Neural cell (in vitro differentiated cells): ENCODE measurements around the gene MCTP2.

Experiments
- EP300 ChIP-seq: fragments of 450-650 bp; conservative IDR thresholded peaks from 2 replicates; pipeline ENCODE4 v1.6.1; 2014; ENCODE audit warnings: antibody characterized with exemption, mild to moderate bottlenecking, moderate library complexity; ENCODE audit not compliant: poor library complexity, severe bottlenecking
- POLR2AphosphoS5 ChIP-seq: IDR thresholded peaks from 2 replicates; pipeline ENCODE4 v1.6.1; 2012
- TAF1 ChIP-seq: IDR thresholded peaks from 2 replicates; pipeline ENCODE4 v1.6.1; 2012; ENCODE audit warnings: low read depth
- TF ChIP-seq, protein P1 (sequence below): fragments of 450-650 bp; IDR thresholded peaks from 2 replicates; pipeline ENCODE4 v1.5.1; 2014; ENCODE audit warnings: antibody characterized with exemption, mild to moderate bottlenecking, moderate library complexity; ENCODE audit not compliant: poor library complexity, severe bottlenecking

DNA sequence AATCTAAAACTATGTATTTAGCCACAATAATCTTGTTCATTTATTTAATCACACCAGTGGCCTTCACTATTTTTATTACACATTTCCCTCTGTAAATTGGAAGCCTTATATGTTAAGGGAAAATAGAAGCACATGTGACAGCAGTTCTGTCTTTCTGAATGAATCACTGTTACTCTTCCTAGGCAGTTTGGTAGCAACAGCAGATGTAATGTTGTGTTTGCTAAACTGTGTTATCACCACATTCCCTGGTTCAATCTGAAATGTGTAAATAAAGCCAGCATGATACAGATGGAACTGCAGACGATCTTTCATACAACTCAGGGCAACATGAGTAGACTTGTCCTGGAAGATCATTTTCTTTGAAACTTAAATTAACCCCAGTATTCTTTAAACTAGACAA, 220.1 kb downstream of the MCTP2 start:
- TF ChIP-seq POLR2AphosphoS5, result no peak
- TF ChIP-seq, protein P1, sequence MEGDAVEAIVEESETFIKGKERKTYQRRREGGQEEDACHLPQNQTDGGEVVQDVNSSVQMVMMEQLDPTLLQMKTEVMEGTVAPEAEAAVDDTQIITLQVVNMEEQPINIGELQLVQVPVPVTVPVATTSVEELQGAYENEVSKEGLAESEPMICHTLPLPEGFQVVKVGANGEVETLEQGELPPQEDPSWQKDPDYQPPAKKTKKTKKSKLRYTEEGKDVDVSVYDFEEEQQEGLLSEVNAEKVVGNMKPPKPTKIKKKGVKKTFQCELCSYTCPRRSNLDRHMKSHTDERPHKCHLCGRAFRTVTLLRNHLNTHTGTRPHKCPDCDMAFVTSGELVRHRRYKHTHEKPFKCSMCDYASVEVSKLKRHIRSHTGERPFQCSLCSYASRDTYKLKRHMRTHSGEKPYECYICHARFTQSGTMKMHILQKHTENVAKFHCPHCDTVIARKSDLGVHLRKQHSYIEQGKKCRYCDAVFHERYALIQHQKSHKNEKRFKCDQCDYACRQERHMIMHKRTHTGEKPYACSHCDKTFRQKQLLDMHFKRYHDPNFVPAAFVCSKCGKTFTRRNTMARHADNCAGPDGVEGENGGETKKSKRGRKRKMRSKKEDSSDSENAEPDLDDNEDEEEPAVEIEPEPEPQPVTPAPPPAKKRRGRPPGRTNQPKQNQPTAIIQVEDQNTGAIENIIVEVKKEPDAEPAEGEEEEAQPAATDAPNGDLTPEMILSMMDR, result no peak
- TF ChIP-seq EP300, result no peak
- no peak for TF ChIP-seq TAF1
